NK-92 treated with Interleukin-12 subunit alpha and Interleukin-12 subunit beta, amount 100 ng/mL, for 24 hours (cell line): ENCODE results near the gene GATAD2A.
A peak's percentile ranks its signal among the peaks of the same experiment; 100 is the strongest.
"Not testable (repeated sequence)": the region's sequence is repeated elsewhere in the genome, so short reads cannot be mapped to it uniquely, and the experiment has no call there.

ENCODE experiments used
- DNase-seq: peaks from one replicate; lab custom pipeline; 2025; lab: John Stamatoyannopoulos, UW

The GATAD2A gene

GRCh38 chr19:19404879-19405860 lies at the start of gene GATAD2A:
TSS of gene GATAD2A (plus strand) at chr19:19405675. CDS start at chr19:19465346, 59,671 bp downstream.
- peak; percentile 87 for DNase-seq

GRCh38 chr19:19356500-19356899 lies 49.0 kb upstream of the GATAD2A start:
- DNase-seq: no peak

GRCh38 chr19:19356901-19357566 lies 48.4 kb upstream of the GATAD2A start:
- DNase-seq: no peak

- DNase-seq: peak; percentile 7
Observed at GRCh38 chr19:19361075-19361594, 44.3 kb upstream of the GATAD2A start.

GRCh38 chr19:19362075-19362474 lies 43.4 kb upstream of the GATAD2A start:
- DNase-seq: no peak

GRCh38 chr19:19366434-19367396 lies 38.8 kb upstream of the GATAD2A start:
- peak; percentile 29 for DNase-seq

- DNase-seq: no peak
Observed at GRCh38 chr19:19368087-19368486, 37.4 kb upstream of the GATAD2A start.

- no peak for DNase-seq
Observed at GRCh38 chr19:19371059-19371458, 34.4 kb upstream of the GATAD2A start.

- peak; percentile 7 for DNase-seq
Observed at GRCh38 chr19:19372656-19373416, 32.6 kb upstream of the GATAD2A start.

- DNase-seq: no peak
Observed at GRCh38 chr19:19379527-19379926, 25.9 kb upstream of the GATAD2A start.

GRCh38 chr19:19380316-19380715 lies 25.2 kb upstream of the GATAD2A start:
- not testable (repeated sequence) for DNase-seq

- no peak for DNase-seq
Observed at GRCh38 chr19:19381007-19381926, 24.2 kb upstream of the GATAD2A start.

- DNase-seq: no peak
Observed at GRCh38 chr19:19382118-19382517, 23.4 kb upstream of the GATAD2A start.

- no peak for DNase-seq
Observed at GRCh38 chr19:19384486-19384885, 21.0 kb upstream of the GATAD2A start.

GRCh38 chr19:19385131-19385895 lies 20.2 kb upstream of the GATAD2A start:
- DNase-seq: peak; percentile 99

- DNase-seq: peak; percentile 76
Observed at GRCh38 chr19:19385896-19386869, 19.3 kb upstream of the GATAD2A start.

- DNase-seq: no peak
Observed at GRCh38 chr19:19387108-19387507, 18.4 kb upstream of the GATAD2A start.
